Cerebellar nuclear complex (tissue), 1 donor: ENCODE data around the gene PKD1.

Experiments
- DNase-seq, 2 experiments: peaks; one replicate each; lab custom pipeline; 2025; lab: John Stamatoyannopoulos, UW

PKD1 gene

DNA sequence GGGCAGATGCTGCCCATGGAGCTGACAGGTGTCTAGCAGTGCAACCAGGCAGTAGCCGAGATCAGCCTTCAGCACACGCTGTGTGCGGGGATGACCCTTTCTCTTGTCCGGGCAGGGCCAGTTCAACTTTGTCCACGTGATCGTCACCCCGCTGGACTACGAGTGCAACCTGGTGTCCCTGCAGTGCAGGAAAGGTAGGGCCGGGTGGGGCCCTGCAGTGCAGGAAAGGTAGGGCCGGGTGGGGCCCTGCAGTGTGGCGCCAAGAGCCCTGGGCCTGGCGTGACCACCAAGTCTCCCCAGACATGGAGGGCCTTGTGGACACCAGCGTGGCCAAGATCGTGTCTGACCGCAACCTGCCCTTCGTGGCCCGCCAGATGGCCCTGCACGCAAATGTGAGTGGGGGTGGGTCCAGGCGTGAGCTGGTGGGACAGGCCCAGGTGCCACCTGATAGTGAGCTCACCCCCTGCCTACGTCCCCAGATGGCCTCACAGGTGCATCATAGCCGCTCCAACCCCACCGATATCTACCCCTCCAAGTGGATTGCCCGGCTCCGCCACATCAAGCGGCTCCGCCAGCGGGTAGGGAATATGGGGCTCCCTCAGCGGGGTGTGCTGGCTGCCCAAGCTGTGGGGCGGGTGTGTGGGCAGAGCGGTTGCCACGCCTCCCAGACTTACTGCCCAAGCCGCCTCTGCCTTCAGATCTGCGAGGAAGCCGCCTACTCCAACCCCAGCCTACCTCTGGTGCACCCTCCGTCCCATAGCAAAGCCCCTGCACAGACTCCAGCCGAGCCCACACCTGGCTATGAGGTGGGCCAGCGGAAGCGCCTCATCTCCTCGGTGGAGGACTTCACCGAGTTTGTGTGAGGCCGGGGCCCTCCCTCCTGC is 47.7 kb downstream of the PKD1 start:
- DNase-seq = peak; percentile 31 to 41

DNA sequence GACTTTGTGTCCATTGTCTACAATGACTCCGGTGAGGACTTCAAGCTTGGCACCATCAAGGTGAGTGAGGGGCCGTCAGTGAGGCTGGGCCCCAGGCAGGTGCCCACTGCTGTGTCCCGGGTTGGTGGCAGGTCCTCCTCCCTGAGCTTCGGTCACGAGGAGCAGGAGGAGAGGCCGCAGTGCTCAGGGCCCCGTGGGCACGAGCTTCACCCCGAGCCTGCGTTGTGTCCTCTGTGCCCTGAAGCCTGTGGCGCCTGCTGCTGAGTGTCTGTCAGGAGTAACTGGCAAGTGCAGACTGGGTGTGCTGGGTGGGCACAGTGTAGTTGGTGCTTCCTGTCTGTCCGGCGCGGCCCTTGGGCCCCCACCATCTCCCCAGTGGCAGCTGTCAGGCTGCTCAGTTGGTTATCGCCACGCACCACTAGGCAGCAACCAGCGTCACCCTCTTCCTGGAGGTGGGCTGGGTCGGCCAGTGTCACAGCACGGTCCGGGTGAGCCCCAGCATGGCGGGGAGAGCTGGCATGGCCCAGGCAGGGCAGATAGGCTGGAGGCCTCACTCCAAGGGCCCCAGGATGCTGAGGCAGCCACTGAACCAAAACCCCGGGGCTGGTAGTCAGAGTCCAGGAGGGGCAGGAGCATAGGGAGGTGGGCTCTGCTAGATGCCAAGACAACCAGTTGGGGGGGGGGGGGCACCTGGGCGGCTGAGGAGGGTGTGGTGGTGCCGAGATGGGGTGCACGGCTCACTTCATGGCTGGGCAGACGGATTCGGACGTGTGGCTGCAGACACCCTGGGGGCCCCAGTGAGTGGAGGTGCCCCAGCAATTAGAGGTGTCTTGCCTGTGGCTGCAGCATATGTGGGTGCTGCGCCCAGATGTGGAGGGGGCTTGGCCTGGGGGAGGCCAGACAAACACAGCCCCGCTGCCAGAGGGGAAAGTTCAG is 48.6 kb downstream of the PKD1 start:
- no peak for DNase-seq

DNA sequence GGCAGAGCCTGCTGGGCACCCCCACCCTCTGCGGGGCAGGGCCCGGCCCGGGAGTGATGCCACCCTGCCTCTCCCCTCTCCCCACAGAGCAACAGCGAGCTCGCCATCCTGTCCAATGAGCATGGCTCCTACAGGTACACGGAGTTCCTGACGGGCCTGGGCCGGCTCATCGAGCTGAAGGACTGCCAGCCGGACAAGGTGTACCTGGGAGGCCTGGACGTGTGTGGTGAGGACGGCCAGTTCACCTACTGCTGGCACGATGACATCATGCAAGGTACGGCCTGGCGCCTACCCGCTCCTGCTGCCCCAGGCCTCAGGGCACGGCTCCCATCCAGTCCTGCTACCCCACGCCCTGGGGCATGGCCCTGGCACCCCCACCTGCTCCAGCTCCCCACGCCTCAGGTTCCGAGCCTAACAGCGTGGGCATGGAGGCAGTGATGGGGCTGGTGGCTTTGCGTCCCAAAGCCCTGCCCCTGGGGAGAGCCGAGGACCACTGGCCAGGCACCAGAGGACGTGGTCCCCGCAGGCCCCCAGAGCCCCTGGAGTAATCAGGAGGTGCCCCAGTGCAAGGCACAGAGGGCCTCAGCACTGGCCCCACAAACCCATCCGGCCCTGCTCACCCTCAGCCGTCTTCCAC is 49.5 kb downstream of the PKD1 start:
- DNase-seq = peak; percentile 40 to 65

DNA sequence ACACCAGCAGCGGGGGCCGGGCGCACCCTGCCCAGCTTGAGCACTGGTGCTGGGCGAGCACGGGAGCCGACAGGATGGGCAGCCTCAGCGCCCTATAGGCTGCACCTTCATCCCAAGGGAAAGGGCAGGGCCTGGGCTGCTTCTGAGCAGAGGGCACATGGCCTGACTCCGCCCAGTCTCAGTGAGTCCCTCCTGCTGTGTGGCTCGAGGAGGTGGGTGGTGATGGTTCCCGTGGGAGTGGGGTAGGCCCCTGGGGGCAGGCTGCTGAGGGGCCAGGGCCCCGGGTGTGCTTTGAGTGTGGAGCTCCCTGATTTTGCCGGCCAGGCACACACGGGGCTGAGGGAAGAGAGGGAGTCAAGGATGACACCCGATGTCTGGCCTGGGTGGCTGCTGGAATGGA is 50.0 kb downstream of the PKD1 start:
- no peak for DNase-seq

DNA sequence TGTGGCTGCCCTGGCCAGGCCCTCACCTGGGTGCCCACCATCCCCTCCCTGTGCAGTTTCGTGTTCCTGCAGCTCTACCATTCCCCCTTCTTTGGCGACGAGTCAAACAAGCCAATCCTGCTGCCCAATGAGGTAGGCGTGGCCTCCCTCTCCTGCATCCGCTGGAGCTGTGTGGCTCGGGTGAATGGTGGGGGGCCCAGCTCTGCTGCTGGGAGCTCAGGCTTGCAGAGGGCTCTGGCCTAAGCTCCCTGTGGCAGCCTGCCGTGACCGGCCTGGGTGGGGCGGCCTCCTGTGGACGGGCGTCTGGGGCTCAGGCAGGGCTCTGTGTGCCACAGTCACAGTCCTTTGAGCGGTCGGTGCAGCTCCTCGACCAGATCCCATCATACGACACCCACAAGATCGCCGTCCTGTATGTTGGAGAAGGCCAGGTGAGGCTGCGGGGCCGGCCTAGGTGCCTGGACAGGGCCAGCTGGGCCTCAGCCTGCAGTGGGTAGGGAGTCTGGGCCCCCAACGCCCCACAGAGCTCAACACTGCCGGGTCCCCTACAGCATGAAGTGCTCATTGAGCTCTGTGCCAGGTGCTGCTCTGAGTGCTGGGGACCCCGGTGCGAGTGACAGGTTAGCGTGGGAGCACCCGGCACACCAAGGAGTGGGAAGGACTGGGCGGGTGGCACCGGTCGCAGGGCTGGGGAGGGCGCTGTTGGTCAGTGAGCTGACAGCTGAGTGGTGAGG is 50.6 kb downstream of the PKD1 start:
- DNase-seq = peak in 1 of 2 experiments; percentile 42

DNA sequence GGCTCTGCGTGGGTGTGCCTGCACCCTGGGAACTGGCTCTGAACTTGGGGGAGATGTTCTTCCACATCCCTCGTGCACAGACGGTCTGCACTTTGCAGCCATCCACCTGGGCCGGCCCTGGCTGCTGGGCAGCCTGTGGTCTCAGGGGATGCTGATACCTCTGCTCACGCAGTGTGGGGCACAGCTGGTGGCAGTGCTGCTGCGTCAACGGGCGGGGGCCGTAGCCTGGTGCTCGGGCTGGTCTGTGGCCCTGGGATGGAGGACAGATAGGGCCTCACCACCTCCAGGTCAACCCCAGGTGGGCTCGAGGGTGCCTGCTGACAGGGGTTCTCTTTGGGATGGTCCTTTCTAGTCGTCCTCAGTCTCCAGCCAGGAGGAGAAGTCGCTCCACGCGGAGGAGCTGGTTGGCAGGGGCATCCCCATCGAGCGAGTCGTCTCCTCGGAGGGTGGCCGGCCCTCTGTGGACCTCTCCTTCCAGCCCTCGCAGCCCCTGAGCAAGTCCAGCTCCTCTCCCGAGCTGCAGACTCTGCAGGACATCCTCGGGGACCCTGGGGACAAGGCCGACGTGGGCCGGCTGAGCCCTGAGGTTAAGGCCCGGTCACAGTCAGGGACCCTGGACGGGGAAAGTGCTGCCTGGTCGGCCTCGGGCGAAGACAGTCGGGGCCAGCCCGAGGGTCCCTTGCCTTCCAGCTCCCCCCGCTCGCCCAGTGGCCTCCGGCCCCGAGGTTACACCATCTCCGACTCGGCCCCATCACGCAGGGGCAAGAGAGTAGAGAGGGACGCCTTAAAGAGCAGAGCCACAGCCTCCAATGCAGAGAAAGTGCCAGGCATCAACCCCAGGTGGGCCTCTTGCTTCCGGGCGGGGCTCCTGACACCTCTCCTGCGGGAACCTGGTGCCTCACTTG is 51.6 kb downstream of the PKD1 start:
- no peak for DNase-seq

DNA sequence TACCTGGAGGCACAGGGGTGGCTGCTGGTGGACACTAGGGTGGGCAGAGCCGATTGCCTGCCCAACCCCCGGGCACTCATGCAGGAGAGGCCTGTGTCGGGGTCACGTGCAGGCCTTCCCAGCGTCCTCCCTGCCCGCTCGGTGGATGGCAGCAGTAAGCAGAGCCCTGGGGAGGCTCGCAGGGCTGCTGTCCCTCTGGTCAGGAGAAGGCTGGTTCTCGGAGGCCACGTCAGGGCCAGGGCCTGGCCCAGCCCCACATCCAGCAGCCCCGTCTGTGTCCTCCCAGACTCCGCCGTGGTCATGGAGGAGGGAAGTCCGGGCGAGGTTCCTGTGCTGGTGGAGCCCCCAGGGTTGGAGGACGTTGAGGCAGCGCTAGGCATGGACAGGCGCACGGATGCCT is 52.3 kb downstream of the PKD1 start:
- DNase-seq = no peak

DNA sequence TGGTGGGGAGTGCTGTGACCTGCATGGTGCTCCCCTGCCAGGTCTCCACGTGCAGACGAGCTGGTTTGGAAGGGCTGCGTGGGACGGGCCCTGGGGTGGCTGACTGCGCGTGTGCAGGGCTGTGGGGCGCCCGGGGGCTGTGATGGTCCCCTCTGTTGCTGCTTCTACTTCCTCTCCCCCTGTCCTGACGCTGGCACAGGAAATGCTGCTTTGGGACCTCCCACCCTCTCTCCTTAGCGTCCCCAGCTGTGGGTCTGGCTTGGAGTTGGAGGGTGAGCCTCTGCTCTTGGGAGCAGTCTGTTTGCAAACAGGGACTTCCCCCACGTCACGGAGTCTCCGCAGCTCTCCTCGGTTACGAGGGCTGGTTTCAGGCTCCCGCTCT is 52.7 kb downstream of the PKD1 start:
- DNase-seq = no peak

DNA sequence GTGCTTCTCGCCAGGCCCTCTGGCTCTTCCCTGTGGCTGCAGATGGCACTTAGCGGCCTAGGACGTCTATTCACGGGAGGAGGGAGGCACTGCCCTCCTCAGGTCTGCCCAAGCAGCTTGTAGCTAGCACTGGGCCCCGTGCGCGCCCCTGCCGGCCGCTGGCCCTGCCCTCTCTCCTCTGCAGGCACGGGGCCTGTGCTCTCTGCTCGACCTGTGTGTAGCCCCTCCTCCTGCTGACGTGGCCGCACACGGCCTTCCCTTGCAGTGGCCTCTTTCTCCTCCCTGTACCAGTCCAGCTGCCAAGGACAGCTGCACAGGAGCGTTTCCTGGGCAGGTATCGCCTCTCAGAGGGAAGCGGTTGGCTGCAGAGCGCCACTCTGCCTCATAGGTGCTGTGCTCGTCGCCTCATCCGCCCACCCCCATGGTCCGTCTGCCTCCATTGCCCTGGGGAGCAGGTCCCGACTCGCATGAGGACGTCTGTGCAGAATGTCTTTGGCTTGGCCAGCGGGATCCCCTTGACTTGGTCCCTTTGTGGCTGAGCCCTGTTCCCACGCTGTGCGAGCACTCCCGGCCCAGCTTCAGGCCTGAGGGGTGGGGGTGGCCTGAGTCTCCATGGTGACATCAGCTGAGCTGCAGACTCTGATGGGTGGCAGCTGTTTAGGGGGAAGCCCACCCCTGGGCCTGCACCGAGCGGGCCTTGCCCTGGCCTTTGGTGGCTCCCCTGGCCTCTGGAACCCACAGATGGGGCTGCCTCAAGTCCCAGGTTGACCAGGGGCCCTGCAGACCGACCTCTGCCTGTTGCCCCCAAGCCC is 53.3 kb downstream of the PKD1 start:
- DNase-seq = peak; percentile 22 to 59

DNA sequence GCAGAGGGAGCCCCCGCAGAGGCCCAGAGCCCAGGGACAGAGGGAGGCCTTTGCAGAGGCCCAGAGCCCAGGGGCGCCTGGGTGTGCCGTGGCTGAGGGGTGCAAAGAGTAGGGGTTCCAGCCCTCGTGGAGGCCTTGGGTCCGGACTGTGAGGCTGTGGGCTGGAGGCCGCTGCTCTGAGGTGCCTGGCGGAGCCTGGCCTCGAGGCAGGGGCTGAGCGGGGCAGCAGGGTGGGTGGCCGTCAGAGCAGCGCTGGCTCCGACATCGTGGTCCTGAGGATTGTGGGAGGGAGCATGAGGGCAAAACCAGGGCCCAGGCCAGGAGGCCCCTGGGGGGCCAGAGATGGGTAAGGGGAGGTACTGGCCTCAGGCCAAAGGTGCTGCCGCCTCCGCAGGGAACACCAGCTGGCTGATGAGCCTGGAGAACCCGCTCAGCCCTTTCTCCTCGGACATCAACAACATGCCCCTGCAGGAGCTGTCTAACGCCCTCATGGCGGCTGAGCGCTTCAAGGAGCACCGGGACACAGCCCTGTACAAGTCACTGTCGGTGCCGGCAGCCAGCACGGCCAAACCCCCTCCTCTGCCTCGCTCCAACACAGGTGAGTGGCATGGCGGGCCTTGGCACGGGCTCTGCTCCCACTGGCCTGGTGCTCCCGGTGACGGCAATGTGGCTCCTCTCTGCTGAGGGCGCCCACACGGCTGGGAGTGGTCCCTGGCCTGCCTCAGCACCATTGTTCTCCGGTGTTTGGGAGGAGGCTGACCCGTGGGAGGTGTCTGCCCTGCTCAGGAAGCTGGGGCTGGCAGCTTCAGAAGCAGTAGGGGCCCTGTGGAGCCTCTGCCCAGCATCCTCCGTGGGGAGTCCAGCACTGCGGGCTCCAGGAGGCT is 54.3 kb downstream of the PKD1 start:
- DNase-seq = no peak

DNA sequence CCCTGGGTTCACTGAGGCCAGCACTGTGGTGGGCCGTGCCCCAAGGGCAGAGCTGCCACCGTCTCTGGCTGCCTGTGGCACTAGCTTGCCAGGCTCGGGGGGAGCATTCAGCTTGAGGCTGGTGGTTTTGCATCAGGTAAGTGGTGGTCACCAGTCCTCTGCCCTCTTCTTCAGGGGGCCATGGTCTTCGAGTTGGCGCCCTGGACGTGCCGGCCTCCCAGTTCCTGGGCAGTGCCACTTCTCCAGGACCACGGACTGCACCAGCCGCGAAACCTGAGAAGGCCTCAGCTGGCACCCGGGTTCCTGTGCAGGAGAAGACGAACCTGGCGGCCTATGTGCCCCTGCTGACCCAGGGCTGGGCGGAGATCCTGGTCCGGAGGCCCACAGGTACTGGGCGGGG is 55.7 kb downstream of the PKD1 start:
- DNase-seq = no peak

DNA sequence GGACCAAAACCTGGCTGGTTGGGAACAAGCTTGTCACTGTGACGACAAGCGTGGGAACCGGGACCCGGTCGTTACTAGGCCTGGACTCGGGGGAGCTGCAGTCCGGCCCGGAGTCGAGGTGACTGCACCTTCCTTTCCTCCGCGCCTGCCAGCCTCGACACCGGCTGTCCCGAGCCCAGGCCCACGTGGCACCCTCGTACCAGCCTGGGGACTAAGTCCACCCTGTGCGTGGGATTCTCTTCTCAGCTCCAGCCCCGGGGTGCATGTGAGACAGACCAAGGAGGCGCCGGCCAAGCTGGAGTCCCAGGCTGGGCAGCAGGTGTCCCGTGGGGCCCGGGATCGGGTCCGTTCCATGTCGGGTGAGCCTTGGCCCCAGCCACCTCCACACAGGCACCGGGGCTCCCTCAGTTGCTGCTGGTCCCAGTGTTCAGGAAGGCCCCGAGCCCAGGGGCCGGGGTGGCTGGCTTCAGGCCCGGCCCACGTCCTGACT is 56.3 kb downstream of the PKD1 start:
- DNase-seq = no peak

DNA sequence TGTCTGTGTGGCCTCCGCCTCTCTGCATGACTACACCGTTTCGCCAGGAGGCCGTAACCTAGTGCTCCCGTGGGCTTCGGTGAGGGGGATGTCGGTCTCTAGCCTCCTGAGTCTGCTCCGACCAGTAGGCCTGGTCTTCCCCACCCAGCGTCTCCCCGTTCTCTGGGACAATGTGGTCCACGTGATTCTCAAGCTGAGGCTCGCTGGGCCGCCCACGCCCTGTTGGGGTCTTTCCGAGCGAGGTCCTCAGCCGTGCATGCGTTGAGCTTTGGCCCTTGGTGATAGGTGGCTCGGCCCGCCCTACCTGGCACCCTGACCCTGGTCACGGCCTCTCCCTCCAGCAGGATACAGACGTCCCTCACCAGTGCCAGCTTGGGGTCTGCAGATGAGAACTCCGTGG is 57.0 kb downstream of the PKD1 start:
- no peak for DNase-seq

DNA sequence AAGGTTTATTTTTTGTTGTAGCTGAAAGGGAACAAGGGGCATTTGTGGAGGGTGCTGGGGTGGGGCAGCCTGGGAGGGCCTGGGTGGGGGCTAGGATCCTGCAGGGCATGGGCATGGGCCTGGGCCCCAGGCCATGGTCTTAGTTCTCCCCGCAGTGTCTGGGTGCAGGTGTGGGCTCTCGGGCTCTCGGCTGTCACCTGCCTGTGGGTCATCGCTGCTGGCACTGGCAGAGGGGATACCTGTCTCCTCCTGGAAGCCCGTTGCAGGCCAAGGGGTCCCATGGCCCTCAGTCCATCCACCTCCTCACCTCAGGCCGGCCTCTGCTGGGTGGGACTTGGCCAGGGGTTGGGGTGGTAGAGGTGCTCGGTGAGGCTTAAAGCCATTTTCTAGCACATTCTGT is 57.6 kb downstream of the PKD1 start:
- no peak for DNase-seq

DNA sequence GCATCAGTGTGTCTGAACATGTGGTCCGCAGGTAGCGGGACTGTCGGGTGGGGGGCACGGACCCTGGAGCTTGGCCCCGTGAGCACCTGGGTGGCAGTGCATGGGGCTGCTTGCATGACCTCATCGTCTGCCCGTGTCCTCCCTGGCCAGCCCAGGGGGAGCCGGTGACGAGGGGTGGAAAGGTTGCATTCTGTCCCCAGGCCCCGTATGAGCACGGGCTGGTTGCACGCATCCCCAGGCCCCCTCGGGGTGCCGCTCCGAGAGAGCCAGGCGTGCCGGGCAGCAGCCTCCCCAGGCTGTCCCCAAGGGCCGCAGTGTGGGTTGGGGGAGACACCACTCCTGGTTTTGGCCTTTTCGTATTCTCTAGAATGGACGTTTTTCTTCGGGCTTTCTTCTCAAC is 58.0 kb downstream of the PKD1 start:
- DNase-seq = no peak

DNA sequence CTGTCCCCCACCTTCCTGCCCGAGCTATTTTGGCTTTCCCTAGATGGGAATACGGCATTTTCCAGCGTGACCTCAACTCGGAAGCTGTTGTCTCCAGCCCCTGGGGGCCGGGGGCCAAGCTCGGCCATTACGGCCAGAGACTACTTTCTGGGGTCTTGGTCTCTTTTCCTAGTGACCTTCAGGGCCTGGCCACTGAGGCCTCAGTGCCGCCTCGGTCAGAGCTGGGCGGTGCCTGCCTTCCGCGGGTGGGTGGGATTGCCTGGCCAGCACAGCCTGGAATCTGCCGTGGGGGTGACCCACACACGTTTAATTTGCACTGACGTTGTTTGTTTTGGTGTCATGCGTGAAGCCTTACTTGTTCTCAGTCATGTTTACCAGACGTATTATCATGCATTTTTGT is 58.7 kb downstream of the PKD1 start:
- DNase-seq = no peak

DNA sequence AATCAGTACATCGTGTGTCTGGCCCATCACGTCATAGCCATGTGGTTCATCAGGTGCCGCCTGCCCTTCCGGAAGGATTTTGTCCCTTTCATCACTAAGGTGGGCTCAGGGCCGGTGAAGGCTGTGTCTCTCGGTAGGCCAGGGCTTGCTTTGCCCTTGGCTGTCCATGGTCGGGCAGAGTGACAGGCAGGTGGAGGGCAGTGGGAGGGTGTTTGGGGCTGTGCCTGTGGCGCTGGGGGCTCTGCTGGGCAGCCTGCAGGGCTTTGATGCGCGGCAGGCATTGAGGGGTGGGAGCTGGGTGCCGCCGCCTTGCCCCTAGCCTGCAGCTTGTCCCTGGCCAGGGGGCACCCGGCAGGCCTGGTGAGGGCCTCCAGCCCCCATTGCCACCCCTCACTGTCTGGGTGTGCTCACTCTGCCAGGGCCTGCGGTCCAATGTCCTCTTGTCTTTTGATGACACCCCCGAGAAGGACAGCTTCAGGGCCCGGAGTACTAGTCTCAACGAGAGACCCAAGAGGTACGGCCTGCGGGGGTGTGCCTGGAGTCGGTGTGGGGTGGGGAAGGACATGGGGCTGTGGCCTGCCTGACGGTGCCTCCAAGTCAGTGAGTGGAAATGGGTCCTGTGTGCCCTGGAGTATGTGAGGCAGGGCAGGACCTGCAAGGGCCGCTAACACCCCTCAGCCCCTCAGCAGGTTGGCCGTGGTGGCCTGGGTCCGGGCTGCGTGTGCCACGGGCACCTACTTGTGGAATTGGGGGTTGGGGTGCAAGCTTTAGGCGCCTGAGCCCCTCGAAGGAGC is 59.4 kb downstream of the PKD1 start:
- DNase-seq = no peak

DNA sequence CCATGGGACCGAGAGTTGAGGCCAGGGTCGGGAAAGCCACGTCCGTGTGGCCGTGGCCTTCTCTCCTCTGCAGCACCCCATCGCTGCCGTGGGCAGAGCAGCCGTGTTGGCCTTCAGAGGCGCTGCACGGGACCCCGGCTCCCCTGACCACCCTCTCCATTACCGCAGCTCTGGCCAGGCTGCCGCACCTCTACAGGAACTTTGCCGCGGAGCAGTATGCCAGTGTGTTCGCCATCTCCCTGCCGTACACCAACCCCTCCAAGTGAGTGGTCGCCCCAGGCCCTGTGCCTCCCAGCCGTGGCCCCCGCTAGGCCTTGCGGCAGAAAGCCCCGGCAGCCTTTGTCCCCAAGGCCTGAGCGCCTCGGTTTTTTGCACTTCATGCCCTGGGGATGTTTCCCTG is 60.1 kb downstream of the PKD1 start:
- no peak for DNase-seq
